ENCODE data around the gene GPR153.
A peak's percentile ranks its signal among the peaks of the same experiment; 100 is the strongest.

The GPR153 gene

GRCh38 chr1:6268415-6268814 lies 7.5 kb upstream of the GPR153 start:
- DNase-seq = no peak

GRCh38 chr1:6267686-6268322 lies 6.9 kb upstream of the GPR153 start:
- no peak for DNase-seq

- DNase-seq = no peak
Measured at GRCh38 chr1:6266641-6267040, 5.7 kb upstream of the GPR153 start.

GRCh38 chr1:6265151-6265550 lies 4.3 kb upstream of the GPR153 start:
- no peak for DNase-seq

- no peak for DNase-seq
Measured at GRCh38 chr1:6263716-6264115, 2.8 kb upstream of the GPR153 start.

GRCh38 chr1:6262555-6263420 lies 1.9 kb upstream of the GPR153 start:
- no peak for DNase-seq

GRCh38 chr1:6261615-6261995 lies 707 bp upstream of the GPR153 start:
- DNase-seq = no peak

GRCh38 chr1:6260433-6260934 lies 414 bp downstream of the GPR153 start:
- DNase-seq = no peak

- peak; percentile 71 for DNase-seq
Measured at GRCh38 chr1:6259491-6260362, 1.2 kb downstream of the GPR153 start.

GRCh38 chr1:6258675-6259074 lies 2.2 kb downstream of the GPR153 start:
- DNase-seq = no peak

GRCh38 chr1:6257541-6258069 lies 3.3 kb downstream of the GPR153 start:
- no peak for DNase-seq

- DNase-seq = no peak
Measured at GRCh38 chr1:6256645-6257044, 4.3 kb downstream of the GPR153 start.

GRCh38 chr1:6254691-6255090 lies 6.2 kb downstream of the GPR153 start:
- DNase-seq = no peak

GRCh38 chr1:6253380-6253779 lies 7.5 kb downstream of the GPR153 start:
- no peak for DNase-seq

GRCh38 chr1:6252374-6252710 lies 8.6 kb downstream of the GPR153 start:
- DNase-seq = no peak

- DNase-seq = no peak
Measured at GRCh38 chr1:6251681-6252373, 9.1 kb downstream of the GPR153 start.

- no peak for DNase-seq
Measured at GRCh38 chr1:6251233-6251632, 9.7 kb downstream of the GPR153 start.

- no peak for DNase-seq
Measured at GRCh38 chr1:6249739-6250689, 10.9 kb downstream of the GPR153 start.

- DNase-seq = no peak
Measured at GRCh38 chr1:6248932-6249738, 11.8 kb downstream of the GPR153 start.

GRCh38 chr1:6248161-6248776 lies 12.6 kb downstream of the GPR153 start:
- DNase-seq = no peak
